HFF-Myc (cell line): ENCODE measurements around the gene IRF3.

Experiments
- DNase-seq: peaks from one replicate; pipeline ENCODE4 v3.0.0-alpha.2; 2011; ENCODE audit warnings: low read depth; ENCODE audit errors: extremely low read depth
- H3K4me3 ChIP-seq: replicated peaks from 2 replicates; pipeline ENCODE4 v1.5.1; 2011; ENCODE audit warnings: low read depth, mild to moderate bottlenecking, control low read depth, low read length
- CTCF ChIP-seq: IDR thresholded peaks from 2 replicates; pipeline ENCODE4 v1.5.1; 2012; ENCODE audit warnings: mild to moderate bottlenecking, low read depth, low read length, control low read depth; ENCODE audit errors: missing control alignments

The IRF3 gene

GRCh38 chr19:49616532-49616931, 49.1 kb downstream of the IRF3 start:
- DNase-seq: no peak
- H3K4me3 ChIP-seq: no peak overlapping the region
- no peak for TF ChIP-seq CTCF

GRCh38 chr19:49615861-49616260, 49.8 kb downstream of the IRF3 start:
- TF ChIP-seq CTCF: no peak
- H3K4me3 ChIP-seq: no peak overlapping the region
- no peak for DNase-seq

- no peak overlapping the region for H3K4me3 ChIP-seq
- peak; percentile 44 for DNase-seq
- peak; percentile 24 for TF ChIP-seq CTCF
These were observed 51.4 kb downstream of the IRF3 start for GRCh38 chr19:49614096-49614833.

- no peak overlapping the region for H3K4me3 ChIP-seq
- no peak for TF ChIP-seq CTCF
- no peak for DNase-seq
These were observed 52.3 kb downstream of the IRF3 start for GRCh38 chr19:49613374-49613773.
